Upper lobe of left lung (tissue), 4 donors: Measurements from ENCODE around the gene SPOCK2.

Experiments
- POLR2A ChIP-seq, 4 donors: fragments of 450-650 bp; IDR thresholded peaks; one replicate each; pipeline ENCODE4 v1.5.1; 2016 to 2017; ENCODE audit warnings: antibody characterized with exemption in 4 of 4, mild to moderate bottlenecking in 2 of 4
- POLR2AphosphoS5 ChIP-seq, 2 donors: sonication (generic); formaldehyde crosslinking; IDR thresholded peaks; one replicate each; pipeline ENCODE4 v1.5.1; 2017; ENCODE audit warnings: antibody characterized with exemption in 2 of 2
- TF ChIP-seq, protein P1 (sequence below), 6 experiments: fragments of 450-650 bp in 4 of 6; fragments of 200-600 bp in 2 of 6; sonication (generic) in 2 of 6; IDR thresholded peaks; one replicate each; pipeline ENCODE4 v1.5.1; 2016 to 2019; ENCODE audit warnings: antibody characterized with exemption in 6 of 6

GRCh38 chr10:72114706-72115450 is 26.5 kb upstream of the SPOCK2 start:
- TF ChIP-seq, protein P1, sequence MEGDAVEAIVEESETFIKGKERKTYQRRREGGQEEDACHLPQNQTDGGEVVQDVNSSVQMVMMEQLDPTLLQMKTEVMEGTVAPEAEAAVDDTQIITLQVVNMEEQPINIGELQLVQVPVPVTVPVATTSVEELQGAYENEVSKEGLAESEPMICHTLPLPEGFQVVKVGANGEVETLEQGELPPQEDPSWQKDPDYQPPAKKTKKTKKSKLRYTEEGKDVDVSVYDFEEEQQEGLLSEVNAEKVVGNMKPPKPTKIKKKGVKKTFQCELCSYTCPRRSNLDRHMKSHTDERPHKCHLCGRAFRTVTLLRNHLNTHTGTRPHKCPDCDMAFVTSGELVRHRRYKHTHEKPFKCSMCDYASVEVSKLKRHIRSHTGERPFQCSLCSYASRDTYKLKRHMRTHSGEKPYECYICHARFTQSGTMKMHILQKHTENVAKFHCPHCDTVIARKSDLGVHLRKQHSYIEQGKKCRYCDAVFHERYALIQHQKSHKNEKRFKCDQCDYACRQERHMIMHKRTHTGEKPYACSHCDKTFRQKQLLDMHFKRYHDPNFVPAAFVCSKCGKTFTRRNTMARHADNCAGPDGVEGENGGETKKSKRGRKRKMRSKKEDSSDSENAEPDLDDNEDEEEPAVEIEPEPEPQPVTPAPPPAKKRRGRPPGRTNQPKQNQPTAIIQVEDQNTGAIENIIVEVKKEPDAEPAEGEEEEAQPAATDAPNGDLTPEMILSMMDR (IDR thresholded peaks at IDR 0.05), result no peak
- TF ChIP-seq POLR2AphosphoS5 (IDR thresholded peaks at IDR 0.05) (no peak), POLR2A (IDR thresholded peaks at IDR 0.05) (no peak)
